PFSK-1 (cell line): ENCODE results near the gene LIF.

Experiments
- FOXP2 ChIP-seq: optimal IDR thresholded peaks from 2 replicates; pipeline ENCODE3; 2011; ENCODE audit warnings: borderline replicate concordance, control low read depth, inconsistent platforms; ENCODE audit not compliant: insufficient read depth; ENCODE audit errors: extremely low read length, extremely low read depth
- SIN3A ChIP-seq: IDR thresholded peaks from 2 replicates; pipeline ENCODE4 v1.6.1; 2012; ENCODE audit warnings: mild to moderate bottlenecking, low read length, moderate library complexity, borderline replicate concordance; ENCODE audit not compliant: insufficient read depth
- TF ChIP-seq, protein P1 (sequence below), 2 experiments: IDR thresholded peaks; 2 replicates each; pipeline versions ENCODE4 v1.6.1 to v1.8.0; 2011 to 2012; ENCODE audit warnings: low read depth in 2 of 2, low read length in 2 of 2, control low read depth in 1 of 2, inconsistent platforms in 1 of 2, mild to moderate bottlenecking in 1 of 2, moderate library complexity in 1 of 2; ENCODE audit not compliant: insufficient read depth in 1 of 2

- no peak for TF ChIP-seq SIN3A
- TF ChIP-seq, protein P1, sequence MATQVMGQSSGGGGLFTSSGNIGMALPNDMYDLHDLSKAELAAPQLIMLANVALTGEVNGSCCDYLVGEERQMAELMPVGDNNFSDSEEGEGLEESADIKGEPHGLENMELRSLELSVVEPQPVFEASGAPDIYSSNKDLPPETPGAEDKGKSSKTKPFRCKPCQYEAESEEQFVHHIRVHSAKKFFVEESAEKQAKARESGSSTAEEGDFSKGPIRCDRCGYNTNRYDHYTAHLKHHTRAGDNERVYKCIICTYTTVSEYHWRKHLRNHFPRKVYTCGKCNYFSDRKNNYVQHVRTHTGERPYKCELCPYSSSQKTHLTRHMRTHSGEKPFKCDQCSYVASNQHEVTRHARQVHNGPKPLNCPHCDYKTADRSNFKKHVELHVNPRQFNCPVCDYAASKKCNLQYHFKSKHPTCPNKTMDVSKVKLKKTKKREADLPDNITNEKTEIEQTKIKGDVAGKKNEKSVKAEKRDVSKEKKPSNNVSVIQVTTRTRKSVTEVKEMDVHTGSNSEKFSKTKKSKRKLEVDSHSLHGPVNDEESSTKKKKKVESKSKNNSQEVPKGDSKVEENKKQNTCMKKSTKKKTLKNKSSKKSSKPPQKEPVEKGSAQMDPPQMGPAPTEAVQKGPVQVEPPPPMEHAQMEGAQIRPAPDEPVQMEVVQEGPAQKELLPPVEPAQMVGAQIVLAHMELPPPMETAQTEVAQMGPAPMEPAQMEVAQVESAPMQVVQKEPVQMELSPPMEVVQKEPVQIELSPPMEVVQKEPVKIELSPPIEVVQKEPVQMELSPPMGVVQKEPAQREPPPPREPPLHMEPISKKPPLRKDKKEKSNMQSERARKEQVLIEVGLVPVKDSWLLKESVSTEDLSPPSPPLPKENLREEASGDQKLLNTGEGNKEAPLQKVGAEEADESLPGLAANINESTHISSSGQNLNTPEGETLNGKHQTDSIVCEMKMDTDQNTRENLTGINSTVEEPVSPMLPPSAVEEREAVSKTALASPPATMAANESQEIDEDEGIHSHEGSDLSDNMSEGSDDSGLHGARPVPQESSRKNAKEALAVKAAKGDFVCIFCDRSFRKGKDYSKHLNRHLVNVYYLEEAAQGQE (IDR thresholded peaks at IDR 0.05; ENCODE audit: insufficient read depth in 1 of 2, low read depth in 2 of 2, low read length in 2 of 2), result no peak
- no peak for TF ChIP-seq FOXP2
Measured at GRCh38 chr22:30274437-30274812, 27.9 kb upstream of the LIF start.
